Smooth muscle cell of the brain vasculature (primary cell): ENCODE results near the gene ANTXR2.

Source experiments
- DNase-seq: peaks from one replicate; pipeline ENCODE4 v3.0.0-alpha.2; 2012; ENCODE audit warnings: low read depth, low spot score

The ANTXR2 gene

GRCh38 chr4:80069837-80070731, 2.9 kb downstream of the ANTXR2 start:
- no peak for DNase-seq

GRCh38 chr4:80069108-80069836, 3.8 kb downstream of the ANTXR2 start:
- DNase-seq, result no peak

- DNase-seq, result no peak
Observed at GRCh38 chr4:80065601-80066000, 7.4 kb downstream of the ANTXR2 start.

GRCh38 chr4:80062527-80062926, 10.5 kb downstream of the ANTXR2 start:
- DNase-seq, result no peak

- DNase-seq, result no peak
Observed at GRCh38 chr4:80060804-80061203, 12.2 kb downstream of the ANTXR2 start.

GRCh38 chr4:80058740-80059139, 14.3 kb downstream of the ANTXR2 start:
- no peak for DNase-seq

GRCh38 chr4:80054375-80054774, 18.7 kb downstream of the ANTXR2 start:
- DNase-seq, result no peak

GRCh38 chr4:80053140-80053910, 19.7 kb downstream of the ANTXR2 start:
- no peak for DNase-seq

- no peak for DNase-seq
Observed at GRCh38 chr4:80049813-80050534, 23.1 kb downstream of the ANTXR2 start.

GRCh38 chr4:80049402-80049801, 23.6 kb downstream of the ANTXR2 start:
- DNase-seq, result no peak

GRCh38 chr4:80045786-80046185, 27.2 kb downstream of the ANTXR2 start:
- no peak for DNase-seq

GRCh38 chr4:80043541-80043940, 29.5 kb downstream of the ANTXR2 start:
- peak; percentile 7 for DNase-seq

GRCh38 chr4:80042821-80043220, 30.2 kb downstream of the ANTXR2 start:
- DNase-seq, result no peak

- no peak for DNase-seq
Observed at GRCh38 chr4:80037864-80038263, 35.2 kb downstream of the ANTXR2 start.

- peak; percentile 37 for DNase-seq
Observed at GRCh38 chr4:80036949-80037685, 35.9 kb downstream of the ANTXR2 start.

- DNase-seq, result no peak
Observed at GRCh38 chr4:80036306-80036705, 36.7 kb downstream of the ANTXR2 start.

- no peak for DNase-seq
Observed at GRCh38 chr4:80035336-80035735, 37.7 kb downstream of the ANTXR2 start.

GRCh38 chr4:80033581-80033980, 39.4 kb downstream of the ANTXR2 start:
- DNase-seq, result no peak

GRCh38 chr4:80029364-80029763, 43.7 kb downstream of the ANTXR2 start:
- no peak for DNase-seq

GRCh38 chr4:80027611-80028010, 45.4 kb downstream of the ANTXR2 start:
- DNase-seq, result peak; percentile 7

GRCh38 chr4:80026100-80026499, 46.9 kb downstream of the ANTXR2 start:
- no peak for DNase-seq
